GM10266 (cell line): ENCODE data around the gene LCP1.

Source experiments
- DNase-seq: peaks from one replicate; pipeline ENCODE4 v3.0.0; 2012; ENCODE audit errors: extremely low spot score
- TF ChIP-seq, protein P1 (sequence below): IDR thresholded peaks from 2 replicates; pipeline ENCODE4 v1.5.1; 2012; ENCODE audit warnings: mild to moderate bottlenecking, low read depth; ENCODE audit not compliant: control insufficient read depth, insufficient read depth; ENCODE audit errors: missing control alignments

LCP1 gene

DNA sequence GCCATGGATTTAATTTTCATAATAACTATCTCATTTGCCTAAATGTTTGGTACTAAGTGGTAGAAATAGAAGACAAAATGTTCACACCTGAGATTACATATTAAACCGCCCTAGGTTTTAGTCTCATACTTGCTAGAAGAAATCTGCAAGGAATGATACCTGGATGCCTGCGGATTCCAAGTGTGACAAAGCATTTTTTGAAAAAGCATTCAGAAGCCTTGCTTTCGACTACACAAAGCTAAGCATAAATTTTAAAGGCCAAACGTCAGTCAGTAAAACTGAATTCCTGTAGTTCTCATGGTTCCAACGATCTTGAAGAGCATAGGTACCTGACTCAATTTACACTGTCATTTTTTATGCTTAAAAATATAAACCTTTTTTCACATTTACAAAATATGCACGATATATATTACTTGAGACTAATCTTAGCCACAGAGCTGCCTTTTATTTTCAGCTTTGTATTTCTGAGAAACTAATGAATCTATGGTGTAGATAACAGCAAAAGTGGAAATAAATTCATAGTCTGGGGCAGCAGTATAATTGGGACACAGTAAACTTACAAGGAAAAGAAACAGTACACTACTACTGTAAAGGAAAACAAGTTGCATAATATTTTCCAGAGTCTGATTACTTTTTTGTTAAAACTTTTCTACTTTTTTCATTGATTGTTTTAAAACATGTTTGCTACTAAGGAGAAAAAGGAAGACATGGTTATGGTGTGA, 28.5 kb upstream of the LCP1 start:
- DNase-seq = no peak
- TF ChIP-seq, protein P1, sequence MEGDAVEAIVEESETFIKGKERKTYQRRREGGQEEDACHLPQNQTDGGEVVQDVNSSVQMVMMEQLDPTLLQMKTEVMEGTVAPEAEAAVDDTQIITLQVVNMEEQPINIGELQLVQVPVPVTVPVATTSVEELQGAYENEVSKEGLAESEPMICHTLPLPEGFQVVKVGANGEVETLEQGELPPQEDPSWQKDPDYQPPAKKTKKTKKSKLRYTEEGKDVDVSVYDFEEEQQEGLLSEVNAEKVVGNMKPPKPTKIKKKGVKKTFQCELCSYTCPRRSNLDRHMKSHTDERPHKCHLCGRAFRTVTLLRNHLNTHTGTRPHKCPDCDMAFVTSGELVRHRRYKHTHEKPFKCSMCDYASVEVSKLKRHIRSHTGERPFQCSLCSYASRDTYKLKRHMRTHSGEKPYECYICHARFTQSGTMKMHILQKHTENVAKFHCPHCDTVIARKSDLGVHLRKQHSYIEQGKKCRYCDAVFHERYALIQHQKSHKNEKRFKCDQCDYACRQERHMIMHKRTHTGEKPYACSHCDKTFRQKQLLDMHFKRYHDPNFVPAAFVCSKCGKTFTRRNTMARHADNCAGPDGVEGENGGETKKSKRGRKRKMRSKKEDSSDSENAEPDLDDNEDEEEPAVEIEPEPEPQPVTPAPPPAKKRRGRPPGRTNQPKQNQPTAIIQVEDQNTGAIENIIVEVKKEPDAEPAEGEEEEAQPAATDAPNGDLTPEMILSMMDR = no peak

DNA sequence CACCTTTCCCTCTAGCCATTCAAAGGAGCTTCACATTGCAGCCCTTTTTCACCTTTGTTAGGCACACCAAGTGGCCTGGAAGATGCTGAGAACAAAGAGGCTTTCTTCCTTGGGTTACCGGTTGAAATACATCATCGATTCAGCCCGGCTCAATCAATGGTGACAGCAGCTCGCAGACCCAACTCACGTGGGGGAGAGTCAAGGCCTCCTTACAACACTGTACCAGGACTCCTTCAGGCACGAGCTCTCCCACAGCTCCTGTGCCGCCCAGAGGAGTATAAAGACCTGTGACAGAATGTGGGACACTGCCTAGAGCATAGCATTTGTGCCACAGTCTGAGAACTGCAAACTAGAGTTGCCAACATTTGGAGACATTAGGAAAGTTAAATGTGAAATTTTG, 25.9 kb upstream of the LCP1 start:
- TF ChIP-seq, protein P1 = no peak
- DNase-seq = no peak

DNA sequence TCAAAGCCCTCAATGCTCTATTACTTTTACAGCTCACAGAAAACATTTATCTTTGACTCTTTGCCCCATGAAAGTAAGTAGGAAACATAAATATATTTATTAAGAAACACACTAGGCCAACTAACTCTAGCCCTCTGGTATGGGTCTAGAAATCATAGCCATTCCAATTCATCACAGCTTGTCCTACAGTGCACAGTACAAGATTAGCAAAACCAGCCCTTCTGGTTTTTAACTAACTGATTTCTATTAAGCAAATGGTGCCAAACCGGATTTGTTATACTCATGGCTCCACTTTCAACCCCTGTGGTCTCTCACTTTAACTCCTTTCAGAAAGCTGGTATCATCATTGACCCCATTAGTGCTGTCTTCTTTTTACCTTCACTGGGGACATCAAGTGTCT, 24.2 kb upstream of the LCP1 start:
- TF ChIP-seq, protein P1 = no peak
- no peak for DNase-seq

DNA sequence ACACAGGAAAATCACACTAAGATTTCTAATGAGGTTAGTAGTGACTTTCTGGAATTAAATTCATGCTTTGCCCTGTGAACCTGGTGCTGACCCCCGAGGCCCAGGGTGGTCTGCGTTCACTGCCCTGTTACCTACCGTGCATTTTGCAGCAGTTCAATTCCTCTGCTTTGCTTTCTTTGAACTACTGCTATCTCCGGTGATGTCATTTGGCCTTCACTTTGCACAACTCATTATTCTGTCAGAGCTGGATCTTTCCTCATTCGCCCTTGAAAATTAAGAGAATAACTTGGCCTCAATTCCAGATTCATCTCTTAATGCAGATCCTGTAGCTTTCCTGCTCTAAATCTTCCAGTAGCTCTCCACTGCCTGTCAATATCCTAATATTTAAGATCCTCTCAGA, 21.0 kb upstream of the LCP1 start:
- DNase-seq = no peak

DNA sequence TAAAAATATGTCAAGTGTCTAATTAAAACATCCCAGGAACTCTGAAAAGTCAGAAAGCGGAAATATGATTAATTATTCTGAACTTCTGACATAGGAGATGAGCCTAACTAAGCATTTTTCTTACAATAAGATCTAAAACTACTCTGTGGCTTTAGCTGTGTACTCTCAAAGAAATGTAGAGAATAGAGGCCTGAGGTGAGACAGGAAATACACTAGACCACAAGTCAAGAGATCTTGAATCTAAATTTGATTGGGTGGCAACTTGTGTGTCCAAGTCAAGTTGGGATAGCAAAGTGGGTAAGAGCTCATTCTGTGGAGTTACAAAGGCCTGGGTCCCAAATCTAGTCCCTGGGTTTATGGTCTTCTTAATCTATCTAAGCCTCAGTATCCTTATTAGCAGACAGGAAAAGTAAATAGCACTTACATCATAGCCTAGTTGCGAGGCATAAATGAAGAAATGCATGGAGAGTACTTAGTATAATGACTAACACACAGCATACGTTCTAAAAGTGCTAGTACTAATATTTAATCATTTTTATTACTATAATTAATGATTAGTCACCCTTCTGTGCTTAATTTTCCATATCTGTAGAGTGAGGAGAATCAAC, 20.3 kb upstream of the LCP1 start:
- TF ChIP-seq, protein P1 = no peak
- no peak for DNase-seq

More for the DNA sequence above, 21.0 kb upstream of the LCP1 start:
- TF ChIP-seq, protein P1 = no peak

DNA sequence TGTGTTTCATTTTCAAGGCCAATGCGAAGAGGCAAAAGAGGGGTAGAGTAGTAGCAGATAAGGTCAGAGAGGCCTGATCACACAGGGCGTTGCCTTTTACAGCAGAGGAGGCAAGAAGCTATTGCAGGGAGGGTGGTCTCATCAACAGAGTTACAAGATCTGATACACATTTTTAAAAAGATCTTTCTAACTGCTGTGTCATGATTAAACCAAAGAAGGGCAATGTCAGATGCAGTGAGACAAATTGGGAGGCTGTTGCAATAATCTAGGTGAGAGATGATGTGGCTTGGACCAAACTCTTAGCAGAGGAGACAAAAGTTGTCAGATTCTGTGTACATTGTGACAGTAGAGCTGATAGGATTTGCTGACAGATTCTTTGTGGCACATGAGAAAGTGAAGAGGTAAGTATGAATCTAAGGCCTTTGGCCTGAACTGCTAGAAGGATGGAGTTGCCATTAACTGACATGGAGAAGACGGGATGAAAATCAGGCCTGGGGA, 16.8 kb upstream of the LCP1 start:
- no peak for DNase-seq
- TF ChIP-seq, protein P1 = no peak
